Transverse colon (tissue), 4 donors: ENCODE results near the gene RAPGEF1. TPM values are rescaled to one million over a fixed set of nuclear protein-coding genes. Genes with fewer than 3 reads are reported as not detected.
A peak's percentile ranks its signal among the peaks of the same experiment; 100 is the strongest.

ENCODE experiments used
- DNase-seq: peaks from one replicate; pipeline ENCODE4 v3.0.0-alpha.2; 2019
- H3K27ac ChIP-seq, 4 donors: fragments of 200-600 bp; sonication (generic); 2 replicates each; pipeline ENCODE4 v1.5.1; 2016 to 2018; ENCODE audit warnings: inconsistent platforms in 4 of 4
- H3K27me3 ChIP-seq: fragments of 200-600 bp; sonication (generic); 2 replicates; pipeline ENCODE4 v1.5.1; 2017; ENCODE audit warnings: inconsistent platforms
- H3K36me3 ChIP-seq, 4 donors: fragments of 200-600 bp; sonication (generic); 2 replicates each; pipeline ENCODE4 v1.5.1; 2017 to 2019; ENCODE audit warnings: inconsistent platforms in 4 of 4
- H3K4me1 ChIP-seq, 4 donors: fragments of 200-600 bp; sonication (generic); 2 replicates each; pipeline ENCODE4 v1.5.1; 2017 to 2020; ENCODE audit warnings: inconsistent platforms in 4 of 4
- H3K4me3 ChIP-seq, 4 donors: fragments of 200-600 bp; sonication (generic); 1 replicate in 1 of 4; 2 replicates in 3 of 4; pipeline versions ENCODE4 v1.5.1 to v1.6.1; 2017 to 2019; ENCODE audit warnings: inconsistent platforms in 4 of 4
- H3K9me3 ChIP-seq, 2 donors: fragments of 200-600 bp; sonication (generic); 2 replicates each; pipeline ENCODE4 v1.5.1; 2017 to 2019; ENCODE audit warnings: inconsistent platforms in 2 of 2
- CTCF ChIP-seq, 5 experiments: fragments of 200-600 bp in 3 of 5; fragments of 450-650 bp in 2 of 5; sonication (generic) in 3 of 5; IDR thresholded peaks; 1 replicate in 2 of 5; 2 replicates in 3 of 5; pipeline ENCODE4 v1.5.1; 2016 to 2017; ENCODE audit warnings: antibody characterized with exemption in 5 of 5, inconsistent platforms in 3 of 5, mild to moderate bottlenecking in 2 of 5, moderate library complexity in 1 of 5
- EP300 ChIP-seq: sonication (generic); formaldehyde crosslinking; IDR thresholded peaks from one replicate; pipeline ENCODE4 v1.6.1; 2017; ENCODE audit warnings: antibody characterized with exemption, low read depth
- POLR2A ChIP-seq: fragments of 450-650 bp; IDR thresholded peaks from one replicate; pipeline ENCODE4 v1.6.1; 2016; ENCODE audit warnings: antibody characterized with exemption, mild to moderate bottlenecking, moderate library complexity
- POLR2AphosphoS5 ChIP-seq, 3 donors: sonication (generic); formaldehyde crosslinking; IDR thresholded peaks; one replicate each; pipeline ENCODE4 v1.6.1; 2016; ENCODE audit warnings: antibody characterized with exemption in 3 of 3
- WGBS, 2 donors: methylation state at CpG; one replicate each; pipeline ENCODE4 v1.1.5; 2018; ENCODE audit warnings: low coverage in 1 of 2; 5-methylcytosine and 5-hydroxymethylcytosine counted together
- in situ Hi-C, 4 donors: fragments of 200-750 bp; cut with MboI; loops; one replicate each; pipeline versions ENCODE4 v1.15.0 to v1.15.1; 2017; ENCODE audit warnings: low sequenced_read_pairs in 3 of 4, low pct_ligation_motif_present in 1 of 4, low pct_unique_long_range_greater_than_20kb in 1 of 4
- intact Hi-C: fragments of 100-400 bp; cut with DNase I; formaldehyde crosslinking; loops from one replicate; pipeline ENCODE4 v1.15.1; 2023; ENCODE audit warnings: low total_unique reads
- total RNA-seq, 4 donors: library from RNA; depleted of rRNA; stranded (reverse); fragments of >200 nt; gene quantifications; one replicate each; pipeline ENCODE4 v1.1.0, GENCODE V29; 2016

The RAPGEF1 gene
- total RNA-seq, 4 donors from 2014 or later = 49.8 to 86.0 (median 55.1) TPM

GRCh38 chr9:131674425-131675421 is 65.2 kb downstream of the RAPGEF1 start:
- intact Hi-C loops = no loop called here
- Histone ChIP-seq H3K4me3 (no peak overlapping the region), H3K27me3 (no peaks in the 10 kb centered on the region), H3K36me3 (no peaks in the 10 kb centered on the region), H3K4me1 (peaks cover 45 to 66% (median 50%) of the 10 kb centered on the region in 4 donors), H3K9me3 (no peaks in the 10 kb centered on the region), H3K27ac (peak overlapping the region; percentile 80 to 90 (median 82))
- no peak for DNase-seq
- TF ChIP-seq EP300 = no peak
- no peak for TF ChIP-seq POLR2AphosphoS5 (IDR thresholded peaks at IDR 0.05)
- no peak for TF ChIP-seq POLR2A
- TF ChIP-seq CTCF (IDR thresholded peaks at IDR 0.05) = no peak
- 60 to 88% methylated on average over 2 to 29 of the region's 29 CpGs for WGBS, 2 donors
- in situ Hi-C loops = no loop called here

GRCh38 chr9:131673531-131673930 is 66.3 kb downstream of the RAPGEF1 start:
- no peak for DNase-seq
- H3K9me3 ChIP-seq = no peaks in the 10 kb centered on the region
- H3K4me3 ChIP-seq = no peak overlapping the region
- peak overlapping the region in 3 of 4 donors; percentile 32 to 82 (median 80) for H3K27ac ChIP-seq
- intact Hi-C loops = no loop called here
- in situ Hi-C loops = no loop called here
- no peaks in the 10 kb centered on the region for H3K27me3 ChIP-seq
- no peaks in the 10 kb centered on the region for H3K36me3 ChIP-seq
- TF ChIP-seq CTCF (IDR thresholded peaks at IDR 0.05) = no peak
- TF ChIP-seq EP300 = no peak
- TF ChIP-seq POLR2A = no peak
- TF ChIP-seq POLR2AphosphoS5 (IDR thresholded peaks at IDR 0.05) = no peak
- H3K4me1 ChIP-seq = peaks cover 48 to 66% (median 52%) of the 10 kb centered on the region in 4 donors
- 80 to 100% methylated on average over 1 to 7 of the region's 7 CpGs for WGBS, 2 donors

- Histone ChIP-seq H3K27ac (peak overlapping the region in 3 of 4 donors; percentile 32 to 82 (median 80)), H3K4me3 (no peak overlapping the region), H3K36me3 (no peaks in the 10 kb centered on the region), H3K27me3 (no peaks in the 10 kb centered on the region), H3K9me3 (no peaks in the 10 kb centered on the region), H3K4me1 (peaks cover 50 to 66% (median 54%) of the 10 kb centered on the region in 4 donors)
- in situ Hi-C loops (no loop called here), intact Hi-C loops (no loop called here)
- TF ChIP-seq CTCF (IDR thresholded peaks at IDR 0.05) (no peak), POLR2A (no peak), EP300 (no peak), POLR2AphosphoS5 (IDR thresholded peaks at IDR 0.05) (no peak)
- no peak for DNase-seq
- 88% methylated on average over 1 of the region's 1 CpG; no CpG with 5 or more reads in 1 of the 2 donors for WGBS, 2 donors
Measured at GRCh38 chr9:131673068-131673467, 66.8 kb downstream of the RAPGEF1 start.

- intact Hi-C loops = no loop called here
- in situ Hi-C loops = no loop called here
- Histone ChIP-seq H3K27me3 (no peaks in the 10 kb centered on the region), H3K4me3 (no peak overlapping the region), H3K36me3 (no peaks in the 10 kb centered on the region), H3K9me3 (no peaks in the 10 kb centered on the region), H3K4me1 (peaks cover 51 to 66% (median 52%) of the 10 kb centered on the region in 4 donors), H3K27ac (peak overlapping the region; percentile 10 to 82 (median 56))
- DNase-seq = no peak
- no peak for TF ChIP-seq EP300
- TF ChIP-seq POLR2A = no peak
- no peak for TF ChIP-seq CTCF (IDR thresholded peaks at IDR 0.05)
- TF ChIP-seq POLR2AphosphoS5 (IDR thresholded peaks at IDR 0.05) = no peak
- 65% methylated on average over 4 of the region's 4 CpGs; no CpG with 5 or more reads in 1 of the 2 donors for WGBS, 2 donors
Measured at GRCh38 chr9:131672451-131672850, 67.4 kb downstream of the RAPGEF1 start.
